H1 (cell line): ENCODE data around the gene MBNL1. TPM values are rescaled to one million over a fixed set of nuclear protein-coding genes. Genes with fewer than 3 reads are reported as not detected.
A peak's percentile ranks its signal among the peaks of the same experiment; 100 is the strongest.

ENCODE experiments used
- CTCF ChIA-PET: fragments of 300-600 bp; sonication (Branson Sonifier 250); formaldehyde crosslinking; loops from one replicate; lab custom pipeline; 2021; ENCODE audit not compliant: partially characterized antibody; lab: Charles Lee
- POLR2A ChIA-PET: fragments of 300-600 bp; sonication (Branson Sonifier 250); formaldehyde crosslinking; loops from one replicate; lab custom pipeline; 2021; ENCODE audit warnings: inconsistent platforms; ENCODE audit not compliant: partially characterized antibody; lab: Charles Lee
- DNase-seq, 2 experiments: peaks; one replicate each; pipeline versions ENCODE4 v3.0.0 to v3.0.0-alpha.2; 2010 to 2022; ENCODE audit warnings: low spot score in 2 of 2, low read depth in 1 of 2, mixed read lengths in 1 of 2
- FAIRE-seq: peaks from 2 replicates; lab custom pipeline; 2011; peaks lifted over from hg19 to GRCh38; lab: Jason Lieb, UNC
- H2AFZ ChIP-seq: 2 replicates; pipeline ENCODE4 v1.8.1; 2012; ENCODE audit warnings: low read length, inconsistent platforms
- H2AK5ac ChIP-seq: 2 replicates; pipeline ENCODE4 v1.6.1; 2013; ENCODE audit warnings: low read depth, low read length
- H2BK120ac ChIP-seq: replicated peaks from 2 replicates; pipeline ENCODE3; 2013; ENCODE audit warnings: low read depth, low read length, inconsistent platforms
- H2BK12ac ChIP-seq: 2 replicates; pipeline ENCODE4 v1.6.1; 2013; ENCODE audit warnings: low read depth, low read length
- H2BK15ac ChIP-seq: 2 replicates; pipeline ENCODE4 v1.6.1; 2013; ENCODE audit warnings: low read length
- H2BK20ac ChIP-seq: 2 replicates; pipeline ENCODE4 v1.6.1; 2013; ENCODE audit warnings: low read length
- H2BK5ac ChIP-seq: 2 replicates; pipeline ENCODE4 v1.6.1; 2013; ENCODE audit warnings: low read depth, low read length
- H3K14ac ChIP-seq: 2 replicates; pipeline ENCODE4 v1.6.1; 2013; ENCODE audit warnings: inconsistent platforms; ENCODE audit not compliant: insufficient read length
- H3K18ac ChIP-seq: 2 replicates; pipeline ENCODE4 v1.6.1; 2013; ENCODE audit warnings: low read length; ENCODE audit errors: extremely low read depth
- H3K23ac ChIP-seq: 2 replicates; pipeline ENCODE4 v1.6.1; 2013; ENCODE audit warnings: inconsistent platforms; ENCODE audit not compliant: insufficient read length
- H3K23me2 ChIP-seq: 2 replicates; pipeline ENCODE4 v1.6.1; 2013; ENCODE audit warnings: low read depth, low read length
- H3K27ac ChIP-seq: 2 replicates; pipeline ENCODE4 v1.6.1; 2011; ENCODE audit warnings: low read depth, low read length, inconsistent platforms
- H3K27me3 ChIP-seq, 4 experiments: replicated peaks in 1 of 4; 1 replicate in 1 of 4; 2 replicates in 3 of 4; pipeline versions ENCODE4 v1.6.1 to v1.8.1; 2011 to 2013; ENCODE audit warnings: low read length in 3 of 4, mild to moderate bottlenecking in 3 of 4, inconsistent platforms in 2 of 4, mixed read lengths in 2 of 4, moderate library complexity in 1 of 4; ENCODE audit not compliant: control insufficient read depth in 3 of 4, insufficient read depth in 3 of 4; ENCODE audit errors: extremely low read depth in 1 of 4
- H3K36me3 ChIP-seq, 4 experiments: 2 replicates each; pipeline versions ENCODE4 v1.6.1 to v1.8.1; 2011 to 2013; ENCODE audit warnings: mild to moderate bottlenecking in 4 of 4, low read length in 3 of 4, moderate library complexity in 2 of 4, control low read depth in 1 of 4, inconsistent platforms in 1 of 4; ENCODE audit not compliant: insufficient read depth in 4 of 4, control insufficient read depth in 2 of 4
- H3K4ac ChIP-seq: replicated peaks from 2 replicates; pipeline ENCODE3; 2013; ENCODE audit warnings: low read length, low read depth, mixed read lengths, inconsistent platforms; ENCODE audit not compliant: insufficient read length
- H3K4me1 ChIP-seq, 4 experiments: replicated peaks in 1 of 4; 1 replicate in 1 of 4; 2 replicates in 3 of 4; pipeline versions ENCODE4 v1.6.1 to v1.8.1; 2011 to 2013; ENCODE audit warnings: low read length in 3 of 4, inconsistent platforms in 2 of 4, mixed read lengths in 1 of 4; ENCODE audit not compliant: insufficient read depth in 4 of 4, control insufficient read depth in 3 of 4
- H3K4me2 ChIP-seq, 2 experiments: 2 replicates each; pipeline versions ENCODE4 v1.6.1 to v1.8.1; 2011 to 2013; ENCODE audit warnings: low read depth in 2 of 2, low read length in 2 of 2, control low read depth in 1 of 2, inconsistent platforms in 1 of 2, mild to moderate bottlenecking in 1 of 2; ENCODE audit not compliant: insufficient read depth in 1 of 2
- H3K4me3 ChIP-seq, 4 experiments: fragments of 200-600, 300-600 bp in 1 of 4; sonication (generic), shearing (Covaris generic), sonication (Bioruptor Twin) in 1 of 4; 2 replicates each; pipeline versions ENCODE4 v1.5.1 to v1.8.1; 2011 to 2016; ENCODE audit warnings: low read length in 4 of 4, low read depth in 3 of 4, control low read depth in 2 of 4, inconsistent platforms in 2 of 4, mild to moderate bottlenecking in 2 of 4, mixed read lengths in 1 of 4, moderate library complexity in 1 of 4; ENCODE audit not compliant: insufficient read depth in 2 of 4; ENCODE audit errors: extremely low read depth in 1 of 4
- H3K56ac ChIP-seq: replicated peaks from 2 replicates; pipeline ENCODE3; 2013; ENCODE audit warnings: low read depth, mild to moderate bottlenecking, mixed read lengths, low read length, inconsistent platforms; ENCODE audit not compliant: insufficient read length
- H3K79me1 ChIP-seq: 2 replicates; pipeline ENCODE4 v1.6.1; 2013; ENCODE audit warnings: low read depth, low read length, control low read depth
- H3K79me2 ChIP-seq, 2 experiments: 2 replicates each; pipeline versions ENCODE4 v1.6.1 to v1.8.1; 2012 to 2013; ENCODE audit warnings: low read length in 2 of 2, mild to moderate bottlenecking in 2 of 2, inconsistent platforms in 1 of 2; ENCODE audit not compliant: insufficient read depth in 2 of 2, control insufficient read depth in 1 of 2
- H3K9ac ChIP-seq, 4 experiments: replicated peaks in 1 of 4; 1 replicate in 1 of 4; 2 replicates in 3 of 4; pipeline versions ENCODE4 v1.6.1 to v1.8.1; 2011 to 2013; ENCODE audit warnings: low read depth in 3 of 4, low read length in 3 of 4, control low read depth in 2 of 4, mild to moderate bottlenecking in 2 of 4, moderate library complexity in 2 of 4, inconsistent platforms in 1 of 4; ENCODE audit errors: extremely low read depth in 1 of 4
- H3K9me3 ChIP-seq, 2 experiments: 2 replicates each; pipeline versions ENCODE4 v1.6.1 to v1.8.1; 2012 to 2013; ENCODE audit warnings: mild to moderate bottlenecking in 2 of 2, moderate library complexity in 2 of 2, control low read depth in 1 of 2, inconsistent platforms in 1 of 2, low read depth in 1 of 2, low read length in 1 of 2, mixed read lengths in 1 of 2; ENCODE audit not compliant: insufficient read depth in 2 of 2
- H4K20me1 ChIP-seq, 2 experiments: replicated peaks in 1 of 2; 2 replicates each; pipeline versions ENCODE3 to v1.8.1; 2011 to 2013; ENCODE audit warnings: inconsistent platforms in 2 of 2, low read length in 2 of 2, mild to moderate bottlenecking in 1 of 2; ENCODE audit not compliant: insufficient read depth in 2 of 2, control insufficient read depth in 1 of 2
- H4K5ac ChIP-seq: 2 replicates; pipeline ENCODE4 v1.6.1; 2013; ENCODE audit warnings: low read length, low read depth, mixed read lengths, inconsistent platforms; ENCODE audit not compliant: insufficient read length
- H4K8ac ChIP-seq: 2 replicates; pipeline ENCODE4 v1.8.0; 2013; ENCODE audit warnings: mild to moderate bottlenecking, moderate library complexity, low read length, inconsistent platforms; ENCODE audit not compliant: insufficient read depth; ENCODE audit errors: extremely low read depth
- H4K91ac ChIP-seq: replicated peaks from 2 replicates; pipeline ENCODE3; 2013; ENCODE audit warnings: low read length, mixed read lengths, inconsistent platforms; ENCODE audit not compliant: insufficient read length
- ATF2 ChIP-seq: IDR thresholded peaks from 2 replicates; pipeline ENCODE4 v1.6.1; 2012; ENCODE audit warnings: low read length, inconsistent platforms
- BCL11A ChIP-seq, 2 experiments: IDR thresholded peaks; one replicate each; pipeline ENCODE4 v1.6.1; 2011; ENCODE audit warnings: low read depth in 2 of 2, low read length in 2 of 2, mild to moderate bottlenecking in 2 of 2
- CEBPB ChIP-seq: IDR thresholded peaks from 2 replicates; pipeline ENCODE4 v1.6.1; 2012; ENCODE audit warnings: low read depth, low read length
- CTCF ChIP-seq, 3 experiments: IDR thresholded peaks; 1 replicate in 2 of 3; 2 replicates in 1 of 3; pipeline versions ENCODE4 v1.5.1 to v1.6.1; 2011; ENCODE audit warnings: low read length in 3 of 3, mild to moderate bottlenecking in 3 of 3, inconsistent platforms in 2 of 3, low read depth in 1 of 3, moderate library complexity in 1 of 3; ENCODE audit not compliant: insufficient read depth in 1 of 3; ENCODE audit errors: control extremely low read depth in 1 of 3
- GTF2F1 ChIP-seq: IDR thresholded peaks from 2 replicates; pipeline ENCODE4 v1.6.1; 2012; ENCODE audit warnings: low read depth, low read length, improper control_type of control experiment, borderline replicate concordance
- KDM4A ChIP-seq: IDR thresholded peaks from one replicate; pipeline ENCODE4 v1.7.1; 2012; ENCODE audit warnings: low read depth, mild to moderate bottlenecking, moderate library complexity, low read length, inconsistent platforms; ENCODE audit not compliant: severe bottlenecking
- NANOG ChIP-seq: IDR thresholded peaks from 2 replicates; pipeline ENCODE4 v1.6.1; 2011; ENCODE audit warnings: low read length, low read depth, mild to moderate bottlenecking, inconsistent platforms; ENCODE audit not compliant: insufficient read depth, poor library complexity, severe bottlenecking
- POU5F1 ChIP-seq: IDR thresholded peaks from 2 replicates; pipeline ENCODE4 v1.6.1; 2011; ENCODE audit warnings: low read depth, mild to moderate bottlenecking, low read length, moderate library complexity
- RFX5 ChIP-seq: IDR thresholded peaks from 2 replicates; pipeline ENCODE4 v1.6.1; 2011; ENCODE audit warnings: low read depth, low read length, improper control_type of control experiment, borderline replicate concordance
- WGBS, 2 experiments: shearing (Covaris generic) in 1 of 2; methylation state at CpG; one replicate each; pipeline versions ENCODE4 v1.1.6 to v1.1.7; 2013 to 2015; ENCODE audit warnings: low lambda C conversion rate in 2 of 2, mixed read lengths in 2 of 2, inconsistent platforms in 1 of 2, low coverage in 1 of 2, missing lambda C conversion rate in 1 of 2; ENCODE audit not compliant: insufficient replicate concordance in 2 of 2, insufficient coverage in 1 of 2, insufficient read length in 1 of 2; ENCODE audit errors: extremely low coverage in 1 of 2, missing lambda C conversion rate in 1 of 2; 5-methylcytosine and 5-hydroxymethylcytosine counted together
- polyA plus RNA-seq, 7 experiments: library from polyadenylated mRNA; depleted of rRNA in 3 of 7; stranded (reverse) in 5 of 7; unstranded in 2 of 7; fragments of >200 nt in 5 of 7; fragments of 200-250 nt in 2 of 7; gene quantifications; 1 replicate in 5 of 7; 2 replicates in 1 of 7; 4 replicates in 1 of 7; pipeline versions ENCODE4 v1.2.1 to v1.2.3, GENCODE V29; 2011 to 2013; ENCODE audit warnings: missing spikeins in 2 of 7, mixed read lengths in 2 of 7
- total RNA-seq: library from RNA; stranded (reverse); fragmentation: NEBNext Ultra II Directional; extraction: Animal tissue kit (Norgen Biotek cat#: 25700); gene quantifications from 2 replicates; pipeline ENCODE4 v1.2.1, GENCODE V29; 2021

The MBNL1 gene
- total and polyA plus RNA-seq, 2 of the 8 experiments (the other 6 are each of a cell fraction or from before 2014, with no cell fraction given), result 5.0 to 16.4 TPM

GRCh38 chr3:152474585-152474984 is 205.9 kb downstream of the MBNL1 start:
- H4K91ac ChIP-seq, result no peak overlapping the region
- H2BK20ac ChIP-seq, result no peak overlapping the region
- H3K18ac ChIP-seq, result no peak overlapping the region
- peaks cover 0 to 3% of the 10 kb centered on the region in 2 experiments; a peak in 1 of 4 replicates for H3K9me3 ChIP-seq
- no peak overlapping the region for H3K56ac ChIP-seq
- H3K36me3 ChIP-seq, result no peaks in the 10 kb centered on the region
- no peaks in the 10 kb centered on the region for H3K27me3 ChIP-seq
- no peak overlapping the region for H3K23ac ChIP-seq
- H2BK120ac ChIP-seq, result no peak overlapping the region
- no peak overlapping the region for H3K9ac ChIP-seq
- H3K27ac ChIP-seq, result no peak overlapping the region
- H3K4me3 ChIP-seq, result no peak overlapping the region
- no peak overlapping the region for H4K8ac ChIP-seq
- no peaks in the 10 kb centered on the region for H3K4me1 ChIP-seq
- H2AFZ ChIP-seq, result no peak overlapping the region
- no peak overlapping the region for H2BK5ac ChIP-seq
- H4K5ac ChIP-seq, result no peak overlapping the region
- FAIRE-seq (no peak), DNase-seq (no peak)
- no peak overlapping the region for H3K4ac ChIP-seq
- WGBS, 2 experiments, result 81% methylated on average over 2 of the region's 2 CpGs; no CpG with 5 or more reads in 1 of the 2 experiments
- H3K4me2 ChIP-seq, result no peak overlapping the region
- POLR2A ChIA-PET, result no interaction called here
- no peak overlapping the region for H2AK5ac ChIP-seq
- CTCF ChIA-PET, result interaction anchor here (0.6 to 1.9 kb wide), 15 partner anchors 8 to 493 kb away, joined by 3 to 10 read pairs (median 4); no protein-coding TSS in a partner anchor
- H2BK12ac ChIP-seq, result no peak overlapping the region
- no peak overlapping the region for H3K14ac ChIP-seq
- no peaks in the 10 kb centered on the region for H3K79me2 ChIP-seq
- no peaks in the 10 kb centered on the region for H3K23me2 ChIP-seq
- H4K20me1 ChIP-seq, result no peaks in the 10 kb centered on the region
- H3K79me1 ChIP-seq, result no peaks in the 10 kb centered on the region
- H2BK15ac ChIP-seq, result no peak overlapping the region
- TF ChIP-seq GTF2F1 (no peak), KDM4A (no peak), CTCF (IDR thresholded peaks at IDR 0.05; ENCODE audit: control extremely low read depth in 1 of 3, insufficient read depth in 1 of 3, low read depth in 1 of 3, low read length in 3 of 3) (peak in 2 of 3 experiments; percentile 62; a peak in 3 of 4 replicates), CEBPB (peak; percentile 53; the same call in 1 of the 2 replicates), POU5F1 (no peak), ATF2 (0 out of 2 replicates have a peak, but pooled peaks have one; percentile 38), NANOG (no peak), BCL11A (IDR thresholded peaks at IDR 0.05; ENCODE audit: low read depth in 2 of 2, low read length in 2 of 2) (no peak), RFX5 (no peak)
